ENCODE measurements around the gene RARB. TPM values are rescaled to one million over a fixed set of nuclear protein-coding genes. Genes with fewer than 3 reads are reported as not detected.

The RARB gene
- polyA plus RNA-seq, 1 donor (not counting 4 experiments of a cell fraction or from before 2014, with no cell fraction given) = 0.03 TPM

DNA sequence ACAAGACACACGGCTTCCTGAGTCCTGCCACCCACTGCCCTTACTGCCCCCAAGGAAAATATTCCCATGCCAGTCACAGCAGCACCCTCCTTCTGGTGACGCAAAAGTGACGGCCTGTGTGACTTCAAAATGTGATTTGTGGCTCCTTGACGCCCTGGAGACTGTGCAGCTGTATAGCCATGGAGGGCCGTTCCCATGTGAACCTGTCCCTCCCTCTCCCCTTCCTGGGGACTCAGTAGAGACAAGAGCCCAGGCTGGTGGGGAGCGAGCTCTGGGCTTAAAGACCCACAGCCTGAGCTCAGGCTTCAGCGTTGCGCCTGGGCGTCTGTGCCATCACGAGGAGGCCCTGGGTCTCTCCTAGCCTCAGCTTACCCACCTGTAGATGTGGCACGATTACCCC is 158.5 kb downstream of the RARB start:
- DNase-seq (ENCODE audit: low read depth, low spot score) (no peak), FAIRE-seq (no peak)
- TF ChIP-seq, protein P1, sequence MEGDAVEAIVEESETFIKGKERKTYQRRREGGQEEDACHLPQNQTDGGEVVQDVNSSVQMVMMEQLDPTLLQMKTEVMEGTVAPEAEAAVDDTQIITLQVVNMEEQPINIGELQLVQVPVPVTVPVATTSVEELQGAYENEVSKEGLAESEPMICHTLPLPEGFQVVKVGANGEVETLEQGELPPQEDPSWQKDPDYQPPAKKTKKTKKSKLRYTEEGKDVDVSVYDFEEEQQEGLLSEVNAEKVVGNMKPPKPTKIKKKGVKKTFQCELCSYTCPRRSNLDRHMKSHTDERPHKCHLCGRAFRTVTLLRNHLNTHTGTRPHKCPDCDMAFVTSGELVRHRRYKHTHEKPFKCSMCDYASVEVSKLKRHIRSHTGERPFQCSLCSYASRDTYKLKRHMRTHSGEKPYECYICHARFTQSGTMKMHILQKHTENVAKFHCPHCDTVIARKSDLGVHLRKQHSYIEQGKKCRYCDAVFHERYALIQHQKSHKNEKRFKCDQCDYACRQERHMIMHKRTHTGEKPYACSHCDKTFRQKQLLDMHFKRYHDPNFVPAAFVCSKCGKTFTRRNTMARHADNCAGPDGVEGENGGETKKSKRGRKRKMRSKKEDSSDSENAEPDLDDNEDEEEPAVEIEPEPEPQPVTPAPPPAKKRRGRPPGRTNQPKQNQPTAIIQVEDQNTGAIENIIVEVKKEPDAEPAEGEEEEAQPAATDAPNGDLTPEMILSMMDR (optimal IDR thresholded peaks at IDR 0.05 in 1 of 3, IDR thresholded peaks at IDR 0.05 in 1 of 3, conservative IDR thresholded peaks at IDR 0.05 in 1 of 3; ENCODE audit: extremely low read depth in 1 of 3, insufficient read depth in 2 of 3, low read length in 3 of 3) = no peak
- TF ChIP-seq EZH2 (IDR thresholded peaks at IDR 0.05; ENCODE audit: low read length) = no peak
- no peaks in the 10 kb centered on the region for H3K9me3 ChIP-seq (ENCODE audit: control insufficient read depth, low read depth, low read length)
- H3K4me1 ChIP-seq (ENCODE audit: control insufficient read depth, extremely low read depth, insufficient read depth, low read length) = no peaks in the 10 kb centered on the region
- no peak overlapping the region for H3K4me2 ChIP-seq (ENCODE audit: control insufficient read depth, extremely low read depth, insufficient read depth, low read depth, low read length)
- H3K9ac ChIP-seq (ENCODE audit: control insufficient read depth, extremely low read depth, insufficient read depth, low read length) = no peak overlapping the region
- no peak overlapping the region for H3K27ac ChIP-seq (ENCODE audit: control insufficient read depth, insufficient read depth, low read length)
- no peak overlapping the region for H2AFZ ChIP-seq (ENCODE audit: control insufficient read depth, low read length)
- H3K9me1 ChIP-seq (ENCODE audit: control insufficient read depth, extremely low read depth, insufficient read depth, low read length) = no peaks in the 10 kb centered on the region
- no peaks in the 10 kb centered on the region for H4K20me1 ChIP-seq (ENCODE audit: control insufficient read depth, extremely low read depth, insufficient read depth, low read length)
- no peak overlapping the region for H3K4me3 ChIP-seq (ENCODE audit: control insufficient read depth in 2 of 3, extremely low read depth in 1 of 3, insufficient read depth in 2 of 3, low read depth in 1 of 3, low read length in 3 of 3)
- H3K79me2 ChIP-seq (ENCODE audit: control insufficient read depth, insufficient read depth, low read length) = no peaks in the 10 kb centered on the region
- no peaks in the 10 kb centered on the region for H3K27me3 ChIP-seq (ENCODE audit: control insufficient read depth, extremely low read depth, insufficient read depth, low read length)
- no peaks in the 10 kb centered on the region for H3K36me3 ChIP-seq (ENCODE audit: control insufficient read depth in 2 of 2, extremely low read depth in 1 of 2, insufficient read depth in 2 of 2, low read length in 2 of 2)
- dilution Hi-C loops (cut with MboI; ENCODE audit: extremely low pct_ligation_motif_present, low sequenced_read_pairs) = no loop called here

DNA sequence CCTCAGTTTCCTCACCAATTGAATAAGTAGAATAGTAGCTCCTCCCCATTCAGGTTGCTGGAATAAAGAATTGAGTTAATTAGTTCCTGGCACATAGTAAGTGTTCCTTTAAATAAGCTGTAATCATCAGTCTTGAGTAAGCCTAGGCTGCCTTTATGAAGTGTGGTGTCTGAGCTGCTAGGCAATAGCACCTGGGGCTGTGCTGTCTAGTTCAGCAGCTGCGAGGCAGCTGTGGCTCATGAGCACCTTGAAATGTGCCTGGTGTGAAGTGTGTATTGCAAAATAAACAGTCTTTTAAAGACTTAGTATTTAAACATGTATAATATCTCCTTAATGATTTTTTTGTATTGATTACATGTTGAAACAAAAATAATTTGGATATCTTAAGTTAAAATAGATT is 159.0 kb downstream of the RARB start:
- FAIRE-seq (no peak), DNase-seq (ENCODE audit: low read depth, low spot score) (no peak)
- Histone ChIP-seq H3K4me1 (ENCODE audit: control insufficient read depth, extremely low read depth, insufficient read depth, low read length) (no peaks in the 10 kb centered on the region), H2AFZ (ENCODE audit: control insufficient read depth, low read length) (no peak overlapping the region), H3K9me1 (ENCODE audit: control insufficient read depth, extremely low read depth, insufficient read depth, low read length) (no peaks in the 10 kb centered on the region), H3K9me3 (ENCODE audit: control insufficient read depth, low read depth, low read length) (no peaks in the 10 kb centered on the region), H3K79me2 (ENCODE audit: control insufficient read depth, insufficient read depth, low read length) (no peaks in the 10 kb centered on the region), H3K36me3 (ENCODE audit: control insufficient read depth in 2 of 2, extremely low read depth in 1 of 2, insufficient read depth in 2 of 2, low read length in 2 of 2) (no peaks in the 10 kb centered on the region), H3K27me3 (ENCODE audit: control insufficient read depth, extremely low read depth, insufficient read depth, low read length) (no peaks in the 10 kb centered on the region), H3K9ac (ENCODE audit: control insufficient read depth, extremely low read depth, insufficient read depth, low read length) (no peak overlapping the region), H3K4me3 (ENCODE audit: control insufficient read depth in 2 of 3, extremely low read depth in 1 of 3, insufficient read depth in 2 of 3, low read depth in 1 of 3, low read length in 3 of 3) (no peak overlapping the region), H4K20me1 (ENCODE audit: control insufficient read depth, extremely low read depth, insufficient read depth, low read length) (no peaks in the 10 kb centered on the region), H3K27ac (ENCODE audit: control insufficient read depth, insufficient read depth, low read length) (no peak overlapping the region), H3K4me2 (ENCODE audit: control insufficient read depth, extremely low read depth, insufficient read depth, low read depth, low read length) (no peak overlapping the region)
- TF ChIP-seq, protein P1 (optimal IDR thresholded peaks at IDR 0.05 in 1 of 3, IDR thresholded peaks at IDR 0.05 in 1 of 3, conservative IDR thresholded peaks at IDR 0.05 in 1 of 3; ENCODE audit: extremely low read depth in 1 of 3, insufficient read depth in 2 of 3, low read length in 3 of 3) = peak in 2 of 3 experiments; percentile 3 to 9
- no peak for TF ChIP-seq EZH2 (IDR thresholded peaks at IDR 0.05; ENCODE audit: low read length)
- dilution Hi-C loops (cut with MboI; ENCODE audit: extremely low pct_ligation_motif_present, low sequenced_read_pairs) = no loop called here
